ENCODE results near the gene NSUN4.

Gene NSUN4

GRCh38 chr1:46401964-46402626, 61.5 kb downstream of the NSUN4 start:
- H3K27me3 ChIP-seq (ENCODE audit: low read depth, low read length), result 0 out of 2 replicates have a peak, but pooled peaks cover 3% of the 10 kb centered on the region
- H3K27ac ChIP-seq (ENCODE audit: low read length), result no peak overlapping the region
- no peaks in the 10 kb centered on the region; the same call in 1 of the 2 replicates for H3K4me1 ChIP-seq (ENCODE audit: low read length)
- no peak overlapping the region for H3K4me3 ChIP-seq (ENCODE audit: low read length)
- no peak overlapping the region for H3K9ac ChIP-seq (ENCODE audit: low read length)
- no peak overlapping the region for H3K4me2 ChIP-seq (ENCODE audit: low read length)
- no peak overlapping the region for H2AFZ ChIP-seq (ENCODE audit: low read depth, low read length)
- no peaks in the 10 kb centered on the region for H3K79me2 ChIP-seq (ENCODE audit: low read length)
- no peaks in the 10 kb centered on the region for H4K20me1 ChIP-seq (ENCODE audit: insufficient read depth, low read length)
- no peaks in the 10 kb centered on the region for H3K9me3 ChIP-seq (ENCODE audit: insufficient read depth, low read length)
- no peaks in the 10 kb centered on the region for H3K36me3 ChIP-seq (replicated peaks; ENCODE audit: low read depth, low read length)
- TF ChIP-seq, protein P1, sequence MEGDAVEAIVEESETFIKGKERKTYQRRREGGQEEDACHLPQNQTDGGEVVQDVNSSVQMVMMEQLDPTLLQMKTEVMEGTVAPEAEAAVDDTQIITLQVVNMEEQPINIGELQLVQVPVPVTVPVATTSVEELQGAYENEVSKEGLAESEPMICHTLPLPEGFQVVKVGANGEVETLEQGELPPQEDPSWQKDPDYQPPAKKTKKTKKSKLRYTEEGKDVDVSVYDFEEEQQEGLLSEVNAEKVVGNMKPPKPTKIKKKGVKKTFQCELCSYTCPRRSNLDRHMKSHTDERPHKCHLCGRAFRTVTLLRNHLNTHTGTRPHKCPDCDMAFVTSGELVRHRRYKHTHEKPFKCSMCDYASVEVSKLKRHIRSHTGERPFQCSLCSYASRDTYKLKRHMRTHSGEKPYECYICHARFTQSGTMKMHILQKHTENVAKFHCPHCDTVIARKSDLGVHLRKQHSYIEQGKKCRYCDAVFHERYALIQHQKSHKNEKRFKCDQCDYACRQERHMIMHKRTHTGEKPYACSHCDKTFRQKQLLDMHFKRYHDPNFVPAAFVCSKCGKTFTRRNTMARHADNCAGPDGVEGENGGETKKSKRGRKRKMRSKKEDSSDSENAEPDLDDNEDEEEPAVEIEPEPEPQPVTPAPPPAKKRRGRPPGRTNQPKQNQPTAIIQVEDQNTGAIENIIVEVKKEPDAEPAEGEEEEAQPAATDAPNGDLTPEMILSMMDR (IDR thresholded peaks at IDR 0.05; ENCODE audit: low read depth, low read length), result no peak
- no peak for TF ChIP-seq EZH2phosphoT487 (IDR thresholded peaks at IDR 0.05; ENCODE audit: low read depth)

DNA sequence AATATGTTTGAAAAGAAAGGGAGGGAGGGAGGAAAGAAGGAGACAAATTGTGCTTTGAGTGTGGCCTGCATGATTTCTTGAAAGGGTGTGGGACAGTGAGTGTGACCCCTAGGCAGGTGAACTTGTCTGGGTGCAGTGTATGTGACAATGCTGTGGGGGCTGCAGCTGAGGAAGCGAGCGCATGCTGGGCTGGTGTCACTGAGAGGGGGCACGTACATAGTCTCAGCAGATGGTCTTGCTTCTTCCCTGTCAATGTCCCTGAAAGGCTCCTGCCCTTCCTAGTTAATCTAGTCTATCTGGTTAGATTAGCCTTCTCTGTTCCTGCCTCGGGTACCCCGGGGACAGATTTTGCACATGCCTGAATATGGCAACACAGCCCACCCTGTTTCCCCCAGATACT, 63.3 kb downstream of the NSUN4 start:
- no peak overlapping the region for H3K9ac ChIP-seq (ENCODE audit: low read length)
- H3K4me2 ChIP-seq (ENCODE audit: low read length), result no peak overlapping the region
- no peak overlapping the region for H3K27ac ChIP-seq (ENCODE audit: low read length)
- H3K27me3 ChIP-seq (ENCODE audit: low read depth, low read length), result 0 out of 2 replicates have a peak, but pooled peaks cover 3% of the 10 kb centered on the region
- no peaks in the 10 kb centered on the region for H4K20me1 ChIP-seq (ENCODE audit: insufficient read depth, low read length)
- TF ChIP-seq EZH2phosphoT487 (IDR thresholded peaks at IDR 0.05; ENCODE audit: low read depth), result no peak
- TF ChIP-seq, protein P1 (IDR thresholded peaks at IDR 0.05; ENCODE audit: low read depth, low read length), result no peak
- no peaks in the 10 kb centered on the region for H3K79me2 ChIP-seq (ENCODE audit: low read length)
- no peak overlapping the region for H3K4me3 ChIP-seq (ENCODE audit: low read length)
- H3K4me1 ChIP-seq (ENCODE audit: low read length), result no peaks in the 10 kb centered on the region; the same call in 1 of the 2 replicates
- H2AFZ ChIP-seq (ENCODE audit: low read depth, low read length), result no peak overlapping the region
- H3K36me3 ChIP-seq (replicated peaks; ENCODE audit: low read depth, low read length), result no peaks in the 10 kb centered on the region
- no peaks in the 10 kb centered on the region for H3K9me3 ChIP-seq (ENCODE audit: insufficient read depth, low read length)

- Histone ChIP-seq H3K4me2 (ENCODE audit: low read length) (no peak overlapping the region), H3K27me3 (ENCODE audit: low read depth, low read length) (no peaks in the 10 kb centered on the region), H2AFZ (ENCODE audit: low read depth, low read length) (no peak overlapping the region), H3K27ac (ENCODE audit: low read length) (no peak overlapping the region), H3K4me3 (ENCODE audit: low read length) (no peak overlapping the region), H3K79me2 (ENCODE audit: low read length) (no peaks in the 10 kb centered on the region), H4K20me1 (ENCODE audit: insufficient read depth, low read length) (no peaks in the 10 kb centered on the region), H3K36me3 (replicated peaks; ENCODE audit: low read depth, low read length) (no peaks in the 10 kb centered on the region), H3K4me1 (ENCODE audit: low read length) (no peaks in the 10 kb centered on the region; the same call in 1 of the 2 replicates), H3K9ac (ENCODE audit: low read length) (no peak overlapping the region), H3K9me3 (ENCODE audit: insufficient read depth, low read length) (no peaks in the 10 kb centered on the region)
- TF ChIP-seq EZH2phosphoT487 (IDR thresholded peaks at IDR 0.05; ENCODE audit: low read depth), result no peak
- TF ChIP-seq, protein P1 (IDR thresholded peaks at IDR 0.05; ENCODE audit: low read depth, low read length), result no peak
These were observed 64.0 kb downstream of the NSUN4 start for GRCh38 chr1:46404482-46405196.

GRCh38 chr1:46405197-46405555, 64.6 kb downstream of the NSUN4 start:
- Histone ChIP-seq H3K36me3 (replicated peaks; ENCODE audit: low read depth, low read length) (no peaks in the 10 kb centered on the region), H3K4me1 (ENCODE audit: low read length) (no peaks in the 10 kb centered on the region; the same call in 1 of the 2 replicates), H3K27ac (ENCODE audit: low read length) (no peak overlapping the region), H3K4me3 (ENCODE audit: low read length) (no peak overlapping the region), H4K20me1 (ENCODE audit: insufficient read depth, low read length) (no peaks in the 10 kb centered on the region), H3K9me3 (ENCODE audit: insufficient read depth, low read length) (no peaks in the 10 kb centered on the region), H2AFZ (ENCODE audit: low read depth, low read length) (no peak overlapping the region), H3K4me2 (ENCODE audit: low read length) (no peak overlapping the region), H3K79me2 (ENCODE audit: low read length) (no peaks in the 10 kb centered on the region), H3K27me3 (ENCODE audit: low read depth, low read length) (no peaks in the 10 kb centered on the region), H3K9ac (ENCODE audit: low read length) (no peak overlapping the region)
- TF ChIP-seq EZH2phosphoT487 (IDR thresholded peaks at IDR 0.05; ENCODE audit: low read depth), result no peak
- TF ChIP-seq, protein P1 (IDR thresholded peaks at IDR 0.05; ENCODE audit: low read depth, low read length), result no peak

All from OCI-LY3 (cell line).